CD14-positive monocyte (primary cell): ENCODE measurements around the gene FBXO31. TPM values are rescaled to one million over a fixed set of nuclear protein-coding genes. Genes with fewer than 3 reads are reported as not detected.

Source experiments
- DNase-seq, 3 donors: peaks; one replicate each; pipeline ENCODE4 v3.0.0-alpha.2; 2011 to 2022
- H2AFZ ChIP-seq: 2 replicates; pipeline ENCODE4 v1.6.0; 2012; ENCODE audit warnings: mild to moderate bottlenecking, low read depth, low read length, inconsistent platforms; ENCODE audit not compliant: insufficient read depth, poor library complexity, severe bottlenecking
- H3K27ac ChIP-seq, 2 donors: 1 replicate in 1 of 2; 2 replicates in 1 of 2; pipeline ENCODE4 v1.5.1; 2012 to 2013; ENCODE audit warnings: low read length in 2 of 2, control low read depth in 1 of 2, inconsistent platforms in 1 of 2, low read depth in 1 of 2, mild to moderate bottlenecking in 1 of 2
- H3K27me3 ChIP-seq, 2 donors: one replicate each; pipeline versions ENCODE4 v1.6.0 to v1.6.1; 2011 to 2013; ENCODE audit warnings: low read length in 2 of 2; ENCODE audit not compliant: control insufficient read depth in 2 of 2, insufficient read depth in 2 of 2
- H3K36me3 ChIP-seq, 2 donors: replicated peaks in 1 of 2; 1 replicate in 1 of 2; 2 replicates in 1 of 2; pipeline versions ENCODE4 v1.5.1 to v1.6.1; 2012 to 2013; ENCODE audit warnings: low read length in 2 of 2, control low read depth in 1 of 2, inconsistent platforms in 1 of 2, mild to moderate bottlenecking in 1 of 2; ENCODE audit not compliant: insufficient read depth in 2 of 2, control insufficient read depth in 1 of 2
- H3K4me1 ChIP-seq, 2 donors: 1 replicate in 1 of 2; 2 replicates in 1 of 2; pipeline versions ENCODE4 v1.5.1 to v1.6.1; 2012 to 2013; ENCODE audit warnings: low read length in 2 of 2, control low read depth in 1 of 2, inconsistent platforms in 1 of 2, mild to moderate bottlenecking in 1 of 2, moderate library complexity in 1 of 2; ENCODE audit not compliant: insufficient read depth in 2 of 2, control insufficient read depth in 1 of 2
- H3K4me2 ChIP-seq: replicated peaks from 2 replicates; pipeline ENCODE3; 2012; ENCODE audit warnings: low read length, moderate library complexity, mild to moderate bottlenecking; ENCODE audit not compliant: poor library complexity, severe bottlenecking; ENCODE audit errors: extremely low read depth
- H3K4me3 ChIP-seq, 3 experiments: fragments of 200-600 bp in 1 of 3; sonication (generic) in 1 of 3; replicated peaks in 1 of 3; 1 replicate in 2 of 3; 2 replicates in 1 of 3; pipeline ENCODE4 v1.5.1; 2011 to 2013; ENCODE audit warnings: low read length in 3 of 3, mild to moderate bottlenecking in 3 of 3, control low read depth in 2 of 3, low read depth in 2 of 3, inconsistent platforms in 1 of 3, moderate library complexity in 1 of 3
- H3K79me2 ChIP-seq: 2 replicates; pipeline ENCODE4 v1.6.0; 2012; ENCODE audit warnings: mild to moderate bottlenecking, control low read depth, inconsistent platforms, low read length, moderate library complexity; ENCODE audit not compliant: insufficient read depth
- H3K9ac ChIP-seq: 2 replicates; pipeline ENCODE4 v1.6.0; 2017; ENCODE audit warnings: low read length, mild to moderate bottlenecking; ENCODE audit not compliant: insufficient read depth, poor library complexity, severe bottlenecking
- H3K9me3 ChIP-seq, 2 donors: replicated peaks in 1 of 2; 1 replicate in 1 of 2; 2 replicates in 1 of 2; pipeline versions ENCODE4 v1.5.1 to v1.6.1; 2012 to 2013; ENCODE audit warnings: low read length in 2 of 2, control low read depth in 1 of 2; ENCODE audit not compliant: control insufficient read depth in 1 of 2, insufficient read depth in 1 of 2
- H4K20me1 ChIP-seq: 2 replicates; pipeline ENCODE4 v1.6.0; 2012; ENCODE audit warnings: mild to moderate bottlenecking, low read length, control low read depth, moderate library complexity; ENCODE audit not compliant: insufficient read depth
- H3K27ac Mint-ChIP-seq, 7 donors: one replicate each; pipeline ENCODE4 v1.8.0; 2020; ENCODE audit warnings: mild to moderate bottlenecking in 7 of 7, mixed read lengths in 7 of 7, moderate library complexity in 6 of 7, inconsistent platforms in 2 of 7
- H3K27me3 Mint-ChIP-seq, 3 donors: one replicate each; pipeline ENCODE4 v1.8.0; 2021 to 2022; ENCODE audit warnings: low read depth in 3 of 3, mild to moderate bottlenecking in 3 of 3, mixed read lengths in 3 of 3, moderate library complexity in 3 of 3, inconsistent platforms in 1 of 3
- H3K36me3 Mint-ChIP-seq, 2 donors: one replicate each; pipeline ENCODE4 v1.8.0; 2020; ENCODE audit warnings: mixed read lengths in 2 of 2, inconsistent platforms in 1 of 2, mild to moderate bottlenecking in 1 of 2
- H3K4me1 Mint-ChIP-seq: one replicate; pipeline ENCODE4 v1.8.0; 2020; ENCODE audit warnings: mild to moderate bottlenecking, mixed read lengths
- H3K4me3 Mint-ChIP-seq, 2 donors: one replicate each; pipeline ENCODE4 v1.8.0; 2020; ENCODE audit warnings: mild to moderate bottlenecking in 2 of 2, mixed read lengths in 2 of 2, moderate library complexity in 1 of 2
- H3K9me3 Mint-ChIP-seq, 7 donors: one replicate each; pipeline ENCODE4 v1.8.0; 2020 to 2022; ENCODE audit warnings: mixed read lengths in 7 of 7, mild to moderate bottlenecking in 6 of 7, moderate library complexity in 6 of 7, inconsistent platforms in 2 of 7
- WGBS: methylation state at CpG from one replicate; pipeline ENCODE4 v1.1.5; 2013; ENCODE audit warnings: missing lambda C conversion rate; ENCODE audit not compliant: insufficient coverage; 5-methylcytosine and 5-hydroxymethylcytosine counted together
- intact Hi-C, 2 donors: fragments of 100-400 bp; cut with micrococcal nuclease; formaldehyde crosslinking; loops; one replicate each; pipeline versions ENCODE4 v1.15.0 to v1.15.1; 2023
- polyA plus RNA-seq, 3 donors: library from polyadenylated mRNA; depleted of rRNA in 1 of 3; unstranded in 2 of 3; stranded (reverse) in 1 of 3; fragments of 300-500 nt in 2 of 3; fragments of >200 nt in 1 of 3; fragmentation: Illumina TruSeq in 2 of 3; gene quantifications; 1 replicate in 2 of 3; 2 replicates in 1 of 3; pipeline ENCODE4 v1.2.3, GENCODE V29; 2012 to 2021
- TF ChIP-seq, protein P1 (sequence below): fragments of 200-600 bp; IDR thresholded peaks from one replicate; pipeline ENCODE4 v1.8.0; 2022; ENCODE audit warnings: antibody characterized with exemption, mild to moderate bottlenecking

Gene FBXO31
- polyA plus RNA-seq, 3 donors, result 2.0 to 5.6 (median 3.3) TPM

DNA sequence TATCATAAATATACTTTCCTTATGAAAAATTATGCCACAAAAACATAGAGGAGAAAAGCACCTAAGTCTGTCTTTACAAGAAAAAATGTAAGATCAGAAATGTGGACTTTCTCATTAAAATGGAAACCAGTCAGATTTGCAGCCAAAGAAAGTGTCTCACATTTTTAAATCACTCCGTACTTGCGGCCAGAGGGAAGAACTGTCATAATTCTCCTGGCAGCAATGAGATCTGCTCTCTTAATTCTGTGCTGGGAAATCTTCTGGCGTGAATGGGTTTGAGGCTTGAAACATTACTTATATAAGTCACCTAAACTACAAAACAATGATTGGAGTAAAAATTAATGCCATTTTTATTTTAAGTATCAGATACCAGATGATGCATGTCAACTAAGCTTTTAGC, 77.1 kb downstream of the FBXO31 start:
- Histone ChIP-seq H3K79me2 (no peaks in the 10 kb centered on the region), H3K9ac (no peak overlapping the region), H3K36me3 (no peaks in the 10 kb centered on the region), H3K9me3 (no peaks in the 10 kb centered on the region), H3K27me3 (no peaks in the 10 kb centered on the region), H3K4me3 (no peak overlapping the region), H3K4me1 (peaks cover 6 to 9% of the 10 kb centered on the region in 2 donors), H3K27ac (no peak overlapping the region), H2AFZ (no peak overlapping the region), H3K4me2 (no peak overlapping the region), H4K20me1 (no peaks in the 10 kb centered on the region)
- H3K27me3 Mint-ChIP-seq, result peaks cover 0 to 3% (median 2%) of the 10 kb centered on the region in 3 donors
- H3K27ac Mint-ChIP-seq, result no peak overlapping the region
- H3K9me3 Mint-ChIP-seq, result peaks cover 0 to 12% (median 4%) of the 10 kb centered on the region in 7 donors
- intact Hi-C loops, result no loop called here
- H3K4me3 Mint-ChIP-seq, result no peak overlapping the region
- 100% methylated on average over 1 of the region's 3 CpGs for WGBS
- peaks cover 0 to 3% of the 10 kb centered on the region in 2 donors for H3K36me3 Mint-ChIP-seq
- no peak for DNase-seq
- TF ChIP-seq, protein P1, sequence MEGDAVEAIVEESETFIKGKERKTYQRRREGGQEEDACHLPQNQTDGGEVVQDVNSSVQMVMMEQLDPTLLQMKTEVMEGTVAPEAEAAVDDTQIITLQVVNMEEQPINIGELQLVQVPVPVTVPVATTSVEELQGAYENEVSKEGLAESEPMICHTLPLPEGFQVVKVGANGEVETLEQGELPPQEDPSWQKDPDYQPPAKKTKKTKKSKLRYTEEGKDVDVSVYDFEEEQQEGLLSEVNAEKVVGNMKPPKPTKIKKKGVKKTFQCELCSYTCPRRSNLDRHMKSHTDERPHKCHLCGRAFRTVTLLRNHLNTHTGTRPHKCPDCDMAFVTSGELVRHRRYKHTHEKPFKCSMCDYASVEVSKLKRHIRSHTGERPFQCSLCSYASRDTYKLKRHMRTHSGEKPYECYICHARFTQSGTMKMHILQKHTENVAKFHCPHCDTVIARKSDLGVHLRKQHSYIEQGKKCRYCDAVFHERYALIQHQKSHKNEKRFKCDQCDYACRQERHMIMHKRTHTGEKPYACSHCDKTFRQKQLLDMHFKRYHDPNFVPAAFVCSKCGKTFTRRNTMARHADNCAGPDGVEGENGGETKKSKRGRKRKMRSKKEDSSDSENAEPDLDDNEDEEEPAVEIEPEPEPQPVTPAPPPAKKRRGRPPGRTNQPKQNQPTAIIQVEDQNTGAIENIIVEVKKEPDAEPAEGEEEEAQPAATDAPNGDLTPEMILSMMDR, result no peak
- peaks cover 13% of the 10 kb centered on the region for H3K4me1 Mint-ChIP-seq

DNA sequence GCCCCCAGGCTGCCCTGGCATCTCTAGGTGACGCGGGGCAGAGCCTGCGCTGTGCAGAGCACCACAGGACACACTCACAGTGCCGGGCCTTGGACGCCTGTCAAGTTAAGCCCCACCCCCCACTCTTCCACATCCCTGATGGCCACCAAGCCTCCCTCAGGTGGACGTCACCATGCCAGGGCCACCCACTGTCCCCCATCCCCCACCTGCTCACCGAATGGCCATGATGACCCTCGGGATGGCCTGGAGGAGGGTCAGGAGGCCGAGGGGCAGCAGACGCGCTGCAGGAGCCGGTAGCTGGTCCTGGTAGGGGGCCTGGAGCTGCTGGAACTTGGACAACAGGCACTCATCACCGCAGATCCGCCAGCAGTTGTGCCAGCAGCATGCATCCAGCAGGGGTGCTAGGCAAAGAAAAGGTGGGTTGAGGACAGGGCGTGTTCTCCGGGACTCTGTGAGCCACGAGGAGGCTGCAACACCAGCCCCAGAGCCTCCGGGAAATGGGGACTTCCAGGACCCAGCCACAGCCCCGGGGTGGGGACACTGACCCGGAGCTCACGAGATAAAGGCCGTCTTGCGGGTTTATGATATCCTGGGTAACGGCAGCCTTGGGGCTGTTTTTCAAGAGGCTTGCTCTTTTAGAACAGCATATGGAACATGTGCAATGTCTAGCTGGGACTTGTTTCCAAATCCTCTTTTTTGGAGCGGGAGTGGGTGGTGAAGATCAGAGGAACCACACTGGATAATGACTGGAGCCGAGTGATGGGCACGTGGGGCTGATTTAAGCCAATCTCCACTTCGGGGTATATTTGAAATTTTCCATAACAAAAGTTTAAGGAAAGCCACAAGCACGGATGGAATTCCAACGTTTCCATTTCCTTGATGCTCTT, 77.8 kb downstream of the FBXO31 start:
- Histone ChIP-seq H3K36me3 (no peaks in the 10 kb centered on the region), H3K4me3 (no peak overlapping the region), H3K4me1 (peaks cover 6 to 9% of the 10 kb centered on the region in 2 donors), H3K27me3 (no peaks in the 10 kb centered on the region), H3K4me2 (no peak overlapping the region), H4K20me1 (no peaks in the 10 kb centered on the region), H3K9ac (no peak overlapping the region), H2AFZ (no peak overlapping the region), H3K27ac (no peak overlapping the region), H3K9me3 (no peaks in the 10 kb centered on the region), H3K79me2 (no peaks in the 10 kb centered on the region)
- intact Hi-C loops, result no loop called here
- H3K4me1 Mint-ChIP-seq, result peaks cover 13% of the 10 kb centered on the region
- H3K36me3 Mint-ChIP-seq, result peaks cover 0 to 3% of the 10 kb centered on the region in 2 donors
- H3K27ac Mint-ChIP-seq, result no peak overlapping the region
- TF ChIP-seq, protein P1, result no peak
- H3K27me3 Mint-ChIP-seq, result peaks cover 0 to 2% (median 1%) of the 10 kb centered on the region in 3 donors
- 93% methylated on average over 22 of the region's 30 CpGs for WGBS
- no peak for DNase-seq
- H3K9me3 Mint-ChIP-seq, result peaks cover 0 to 12% (median 4%) of the 10 kb centered on the region in 7 donors
- H3K4me3 Mint-ChIP-seq, result no peak overlapping the region
